ENCODE data around the gene SLC25A34.

DNA sequence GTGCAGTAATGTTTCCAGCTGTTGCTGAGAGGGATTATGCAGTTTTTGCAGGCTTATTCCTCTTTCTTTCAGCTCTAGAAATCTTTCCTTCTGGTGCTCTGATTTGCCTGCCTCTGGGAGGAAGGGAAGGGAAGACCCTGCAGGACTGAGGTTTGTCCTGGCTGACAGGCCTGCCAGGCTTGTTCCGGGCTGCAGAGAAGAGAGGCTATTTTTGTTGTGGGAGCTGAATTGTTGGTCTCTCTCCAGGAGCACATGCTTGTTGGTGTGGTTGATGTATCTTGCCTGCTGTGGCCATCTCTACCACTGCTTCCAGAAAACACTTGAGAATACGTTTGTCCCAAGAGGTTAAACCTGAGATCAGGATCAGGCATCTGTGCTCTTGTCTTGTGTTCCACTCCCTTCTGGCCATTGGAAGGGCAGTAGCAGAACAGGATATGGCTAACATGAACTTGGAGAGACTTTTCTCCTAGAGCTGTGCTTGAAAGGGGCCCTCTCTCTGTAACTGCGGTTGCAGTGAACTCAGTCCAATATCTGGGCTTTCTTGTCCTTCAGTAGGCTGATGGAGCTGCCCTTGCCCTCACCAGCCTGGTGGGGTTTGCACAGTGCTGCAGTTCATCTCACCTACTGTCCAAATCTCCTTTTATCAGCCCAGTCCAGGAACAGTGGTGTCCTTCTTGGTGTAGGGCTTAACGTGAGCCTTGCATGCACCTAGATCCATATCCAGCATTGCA, 21.5 kb upstream of the SLC25A34 start:
- TF ChIP-seq, protein P1, sequence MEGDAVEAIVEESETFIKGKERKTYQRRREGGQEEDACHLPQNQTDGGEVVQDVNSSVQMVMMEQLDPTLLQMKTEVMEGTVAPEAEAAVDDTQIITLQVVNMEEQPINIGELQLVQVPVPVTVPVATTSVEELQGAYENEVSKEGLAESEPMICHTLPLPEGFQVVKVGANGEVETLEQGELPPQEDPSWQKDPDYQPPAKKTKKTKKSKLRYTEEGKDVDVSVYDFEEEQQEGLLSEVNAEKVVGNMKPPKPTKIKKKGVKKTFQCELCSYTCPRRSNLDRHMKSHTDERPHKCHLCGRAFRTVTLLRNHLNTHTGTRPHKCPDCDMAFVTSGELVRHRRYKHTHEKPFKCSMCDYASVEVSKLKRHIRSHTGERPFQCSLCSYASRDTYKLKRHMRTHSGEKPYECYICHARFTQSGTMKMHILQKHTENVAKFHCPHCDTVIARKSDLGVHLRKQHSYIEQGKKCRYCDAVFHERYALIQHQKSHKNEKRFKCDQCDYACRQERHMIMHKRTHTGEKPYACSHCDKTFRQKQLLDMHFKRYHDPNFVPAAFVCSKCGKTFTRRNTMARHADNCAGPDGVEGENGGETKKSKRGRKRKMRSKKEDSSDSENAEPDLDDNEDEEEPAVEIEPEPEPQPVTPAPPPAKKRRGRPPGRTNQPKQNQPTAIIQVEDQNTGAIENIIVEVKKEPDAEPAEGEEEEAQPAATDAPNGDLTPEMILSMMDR (IDR thresholded peaks at IDR 0.05): no peak
- TF ChIP-seq KAT7 (CRISPR knock-in tag; IDR thresholded peaks at IDR 0.05; ENCODE audit: borderline replicate concordance) (no peak), ZNF317 (CRISPR knock-in tag; IDR thresholded peaks at IDR 0.05; ENCODE audit: borderline replicate concordance, low read depth) (no peak), ZNF423 (CRISPR knock-in tag; IDR thresholded peaks at IDR 0.05) (no peak), ZNF232 (CRISPR knock-in tag; IDR thresholded peaks at IDR 0.05) (no peak), SMAD4 (CRISPR knock-in tag; IDR thresholded peaks at IDR 0.05) (no peak)
- TF ChIP-seq, protein P2, sequence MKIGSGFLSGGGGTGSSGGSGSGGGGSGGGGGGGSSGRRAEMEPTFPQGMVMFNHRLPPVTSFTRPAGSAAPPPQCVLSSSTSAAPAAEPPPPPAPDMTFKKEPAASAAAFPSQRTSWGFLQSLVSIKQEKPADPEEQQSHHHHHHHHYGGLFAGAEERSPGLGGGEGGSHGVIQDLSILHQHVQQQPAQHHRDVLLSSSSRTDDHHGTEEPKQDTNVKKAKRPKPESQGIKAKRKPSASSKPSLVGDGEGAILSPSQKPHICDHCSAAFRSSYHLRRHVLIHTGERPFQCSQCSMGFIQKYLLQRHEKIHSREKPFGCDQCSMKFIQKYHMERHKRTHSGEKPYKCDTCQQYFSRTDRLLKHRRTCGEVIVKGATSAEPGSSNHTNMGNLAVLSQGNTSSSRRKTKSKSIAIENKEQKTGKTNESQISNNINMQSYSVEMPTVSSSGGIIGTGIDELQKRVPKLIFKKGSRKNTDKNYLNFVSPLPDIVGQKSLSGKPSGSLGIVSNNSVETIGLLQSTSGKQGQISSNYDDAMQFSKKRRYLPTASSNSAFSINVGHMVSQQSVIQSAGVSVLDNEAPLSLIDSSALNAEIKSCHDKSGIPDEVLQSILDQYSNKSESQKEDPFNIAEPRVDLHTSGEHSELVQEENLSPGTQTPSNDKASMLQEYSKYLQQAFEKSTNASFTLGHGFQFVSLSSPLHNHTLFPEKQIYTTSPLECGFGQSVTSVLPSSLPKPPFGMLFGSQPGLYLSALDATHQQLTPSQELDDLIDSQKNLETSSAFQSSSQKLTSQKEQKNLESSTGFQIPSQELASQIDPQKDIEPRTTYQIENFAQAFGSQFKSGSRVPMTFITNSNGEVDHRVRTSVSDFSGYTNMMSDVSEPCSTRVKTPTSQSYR (CRISPR knock-in tag; IDR thresholded peaks at IDR 0.05): no peak
- TF ChIP-seq, protein P3, sequence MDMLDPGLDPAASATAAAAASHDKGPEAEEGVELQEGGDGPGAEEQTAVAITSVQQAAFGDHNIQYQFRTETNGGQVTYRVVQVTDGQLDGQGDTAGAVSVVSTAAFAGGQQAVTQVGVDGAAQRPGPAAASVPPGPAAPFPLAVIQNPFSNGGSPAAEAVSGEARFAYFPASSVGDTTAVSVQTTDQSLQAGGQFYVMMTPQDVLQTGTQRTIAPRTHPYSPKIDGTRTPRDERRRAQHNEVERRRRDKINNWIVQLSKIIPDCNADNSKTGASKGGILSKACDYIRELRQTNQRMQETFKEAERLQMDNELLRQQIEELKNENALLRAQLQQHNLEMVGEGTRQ (CRISPR knock-in tag; IDR thresholded peaks at IDR 0.05): no peak

Measured in WTC11 (cell line).